ENCODE measurements around the gene TMEM30A. TPM values are rescaled to one million over a fixed set of nuclear protein-coding genes. Genes with fewer than 3 reads are reported as not detected.
A peak's percentile ranks its signal among the peaks of the same experiment; 100 is the strongest.

The TMEM30A gene
- total RNA-seq, 1 experiment from 2014 or later = 130 TPM

DNA sequence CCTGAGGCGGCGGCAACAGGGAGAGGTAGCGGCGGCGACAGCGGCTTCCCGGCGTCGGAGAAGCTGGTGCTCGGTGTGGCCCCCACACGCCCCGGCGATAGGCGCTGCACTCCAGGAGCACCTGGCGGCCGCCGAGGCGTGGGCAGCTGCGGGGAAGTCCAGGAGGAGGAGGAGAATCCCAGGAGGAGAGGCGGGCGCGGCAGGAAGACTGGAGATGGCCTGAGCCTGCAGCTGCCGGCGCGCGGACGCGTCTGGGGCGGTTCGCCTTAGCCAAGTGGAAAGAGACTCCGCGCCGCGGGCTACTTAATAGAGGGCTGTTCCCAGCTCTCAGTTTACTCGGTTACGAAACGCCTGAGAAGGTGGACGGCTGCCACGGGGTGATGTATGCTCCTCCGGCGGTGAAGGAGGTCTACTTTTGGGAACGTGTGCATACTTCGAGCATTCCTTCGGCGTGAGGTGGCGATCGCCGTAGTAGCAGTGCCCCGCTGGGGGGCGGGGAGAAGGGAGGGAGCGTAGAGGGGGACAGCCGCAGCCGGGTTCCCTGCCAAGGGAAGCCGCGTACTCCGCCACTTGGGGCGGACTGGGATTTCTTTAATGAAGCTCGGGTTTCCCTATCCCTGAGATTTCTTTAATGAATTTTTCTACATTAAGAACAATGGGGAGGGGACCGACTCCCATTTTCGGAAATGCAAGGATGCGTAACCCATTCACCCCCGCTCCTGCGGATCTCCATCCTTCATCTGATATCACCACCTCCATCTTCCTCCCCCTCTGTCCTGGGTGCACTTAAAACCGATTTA, 78.6 kb downstream of the TMEM30A start, which contains the start of gene COL12A1:
Gene COL12A1 (minus strand): TSS at position 278 of the 800 bp plus-strand sequence. CDS start 3,261 bp downstream, outside the sequence.
- peak within 1 kb of the TSS; percentile 45 to 62 for H3K4me3 ChIP-seq (ENCODE audit: low read depth in 2 of 2, low read length in 2 of 2)
- TF ChIP-seq, protein P1, sequence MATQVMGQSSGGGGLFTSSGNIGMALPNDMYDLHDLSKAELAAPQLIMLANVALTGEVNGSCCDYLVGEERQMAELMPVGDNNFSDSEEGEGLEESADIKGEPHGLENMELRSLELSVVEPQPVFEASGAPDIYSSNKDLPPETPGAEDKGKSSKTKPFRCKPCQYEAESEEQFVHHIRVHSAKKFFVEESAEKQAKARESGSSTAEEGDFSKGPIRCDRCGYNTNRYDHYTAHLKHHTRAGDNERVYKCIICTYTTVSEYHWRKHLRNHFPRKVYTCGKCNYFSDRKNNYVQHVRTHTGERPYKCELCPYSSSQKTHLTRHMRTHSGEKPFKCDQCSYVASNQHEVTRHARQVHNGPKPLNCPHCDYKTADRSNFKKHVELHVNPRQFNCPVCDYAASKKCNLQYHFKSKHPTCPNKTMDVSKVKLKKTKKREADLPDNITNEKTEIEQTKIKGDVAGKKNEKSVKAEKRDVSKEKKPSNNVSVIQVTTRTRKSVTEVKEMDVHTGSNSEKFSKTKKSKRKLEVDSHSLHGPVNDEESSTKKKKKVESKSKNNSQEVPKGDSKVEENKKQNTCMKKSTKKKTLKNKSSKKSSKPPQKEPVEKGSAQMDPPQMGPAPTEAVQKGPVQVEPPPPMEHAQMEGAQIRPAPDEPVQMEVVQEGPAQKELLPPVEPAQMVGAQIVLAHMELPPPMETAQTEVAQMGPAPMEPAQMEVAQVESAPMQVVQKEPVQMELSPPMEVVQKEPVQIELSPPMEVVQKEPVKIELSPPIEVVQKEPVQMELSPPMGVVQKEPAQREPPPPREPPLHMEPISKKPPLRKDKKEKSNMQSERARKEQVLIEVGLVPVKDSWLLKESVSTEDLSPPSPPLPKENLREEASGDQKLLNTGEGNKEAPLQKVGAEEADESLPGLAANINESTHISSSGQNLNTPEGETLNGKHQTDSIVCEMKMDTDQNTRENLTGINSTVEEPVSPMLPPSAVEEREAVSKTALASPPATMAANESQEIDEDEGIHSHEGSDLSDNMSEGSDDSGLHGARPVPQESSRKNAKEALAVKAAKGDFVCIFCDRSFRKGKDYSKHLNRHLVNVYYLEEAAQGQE (IDR thresholded peaks at IDR 0.05; ENCODE audit: insufficient read depth in 1 of 2, low read depth in 2 of 2, low read length in 1 of 2) = no peak
- TF ChIP-seq, protein P2, sequence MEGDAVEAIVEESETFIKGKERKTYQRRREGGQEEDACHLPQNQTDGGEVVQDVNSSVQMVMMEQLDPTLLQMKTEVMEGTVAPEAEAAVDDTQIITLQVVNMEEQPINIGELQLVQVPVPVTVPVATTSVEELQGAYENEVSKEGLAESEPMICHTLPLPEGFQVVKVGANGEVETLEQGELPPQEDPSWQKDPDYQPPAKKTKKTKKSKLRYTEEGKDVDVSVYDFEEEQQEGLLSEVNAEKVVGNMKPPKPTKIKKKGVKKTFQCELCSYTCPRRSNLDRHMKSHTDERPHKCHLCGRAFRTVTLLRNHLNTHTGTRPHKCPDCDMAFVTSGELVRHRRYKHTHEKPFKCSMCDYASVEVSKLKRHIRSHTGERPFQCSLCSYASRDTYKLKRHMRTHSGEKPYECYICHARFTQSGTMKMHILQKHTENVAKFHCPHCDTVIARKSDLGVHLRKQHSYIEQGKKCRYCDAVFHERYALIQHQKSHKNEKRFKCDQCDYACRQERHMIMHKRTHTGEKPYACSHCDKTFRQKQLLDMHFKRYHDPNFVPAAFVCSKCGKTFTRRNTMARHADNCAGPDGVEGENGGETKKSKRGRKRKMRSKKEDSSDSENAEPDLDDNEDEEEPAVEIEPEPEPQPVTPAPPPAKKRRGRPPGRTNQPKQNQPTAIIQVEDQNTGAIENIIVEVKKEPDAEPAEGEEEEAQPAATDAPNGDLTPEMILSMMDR (IDR thresholded peaks at IDR 0.05) = no peak
- CTCF ChIA-PET = interaction anchor here (1.7 kb wide), 1 partner anchor 86 kb away, joined by 3 read pairs; no protein-coding TSS in a partner anchor
- no peak within 1 kb of the TSS for H3K27ac ChIP-seq (ENCODE audit: low read length)
- peaks cover 5% of the 10 kb centered on the region for H3K4me1 ChIP-seq (ENCODE audit: control insufficient read depth, insufficient read depth, low read length)
- BruUV-seq (replicated peaks) = no TSS peak
- peaks cover 5% of the 10 kb centered on the region; the same call in 1 of the 2 replicates for H3K27me3 ChIP-seq (ENCODE audit: control insufficient read depth, insufficient read depth, low read length)
- no peaks in the 10 kb centered on the region for H3K9me3 ChIP-seq (ENCODE audit: control insufficient read depth, insufficient read depth, low read depth, low read length)
- intact Hi-C loops (cut with micrococcal nuclease; ENCODE audit: unreplicated experiment) = loop anchor here (2.0 to 10.0 kb wide), 5 partner anchors 311 to 1234 kb away; no protein-coding TSS in a partner anchor
- DNase-seq (ENCODE audit: low read depth, low spot score) (no peak), ATAC-seq (peak; percentile 63)
- H3K36me3 ChIP-seq (ENCODE audit: control insufficient read depth, insufficient read depth, low read length) = no peaks in the 10 kb centered on the region; the same call in 1 of the 2 replicates
- POLR2A ChIA-PET = no interaction called here
- in situ Hi-C loops (cut with HindIII; ENCODE audit: low pct_unique_long_range_greater_than_20kb, low sequenced_read_pairs) = no loop called here

DNA sequence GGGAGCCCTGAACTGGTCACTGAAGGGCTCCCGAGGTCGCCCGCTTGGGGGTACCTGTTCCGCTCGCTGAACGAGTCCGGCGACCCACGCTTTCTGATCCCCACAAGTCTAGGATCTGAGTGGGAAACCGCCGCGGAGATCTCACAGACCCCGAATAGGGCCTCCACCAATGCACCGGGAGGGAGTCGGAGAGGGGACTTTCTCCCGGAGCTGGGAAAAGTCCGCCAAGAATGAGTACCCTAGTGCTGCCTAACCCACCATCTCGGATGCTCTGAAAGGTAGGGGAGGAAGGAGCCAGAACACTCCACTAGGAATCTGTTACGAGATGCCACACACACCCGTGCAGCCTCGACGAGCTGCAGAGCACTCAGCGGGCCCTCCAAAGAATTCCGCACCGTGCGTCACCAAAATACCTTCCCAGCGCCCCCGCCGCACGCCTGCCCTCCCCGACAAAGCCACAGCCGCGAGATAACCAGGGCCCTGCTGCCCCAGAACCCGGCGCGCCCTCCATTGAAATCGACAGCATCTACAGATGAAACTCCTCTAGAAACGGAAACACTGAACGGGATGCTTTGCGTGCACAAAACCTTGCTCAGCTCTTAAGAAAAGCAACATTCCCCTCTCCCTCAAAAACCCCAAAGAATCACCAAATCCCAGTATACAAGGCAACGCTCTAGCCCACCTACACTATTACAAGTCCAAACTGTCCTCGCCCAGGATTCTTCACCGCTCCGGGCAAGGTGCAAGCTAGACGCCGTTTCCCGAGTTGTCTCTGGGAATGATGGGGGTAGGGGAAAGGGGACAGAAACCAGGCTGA, 79.4 kb downstream of the TMEM30A start:
- ChIA-PET POLR2A (interaction anchor here (0.6 kb wide), 1 partner anchor 93 kb away, joined by 3 read pairs; no protein-coding TSS in a partner anchor), CTCF (interaction anchor here (0.5 to 1.7 kb wide), 4 partner anchors 85 to 1235 kb away, joined by 3 to 5 read pairs (median 4); no protein-coding TSS in a partner anchor)
- DNase-seq (ENCODE audit: low read depth, low spot score) = no peak
- no peaks in the 10 kb centered on the region for H3K9me3 ChIP-seq (ENCODE audit: control insufficient read depth, insufficient read depth, low read depth, low read length)
- peak overlapping the region; percentile 45 to 62 for H3K4me3 ChIP-seq (ENCODE audit: low read depth in 2 of 2, low read length in 2 of 2)
- intact Hi-C loops (cut with micrococcal nuclease; ENCODE audit: unreplicated experiment) (loop anchor here (2.0 to 10.0 kb wide), 5 partner anchors 310 to 1233 kb away; no protein-coding TSS in a partner anchor), in situ Hi-C loops (cut with HindIII; ENCODE audit: low pct_unique_long_range_greater_than_20kb, low sequenced_read_pairs) (no loop called here)
- ATAC-seq = peak; percentile 38
- H3K4me1 ChIP-seq (ENCODE audit: control insufficient read depth, insufficient read depth, low read length) = peaks cover 5% of the 10 kb centered on the region
- peaks cover 5% of the 10 kb centered on the region; the same call in 1 of the 2 replicates for H3K27me3 ChIP-seq (ENCODE audit: control insufficient read depth, insufficient read depth, low read length)
- H3K27ac ChIP-seq (ENCODE audit: low read length) = no peak overlapping the region
- BruUV-seq (replicated peaks) = no TSS peak
- H3K36me3 ChIP-seq (ENCODE audit: control insufficient read depth, insufficient read depth, low read length) = no peaks in the 10 kb centered on the region; the same call in 1 of the 2 replicates
- TF ChIP-seq SIN3A (IDR thresholded peaks at IDR 0.05; ENCODE audit: borderline replicate concordance, insufficient read depth, low read depth, low read length) (no peak), TCF7L2 (IDR thresholded peaks at IDR 0.05; ENCODE audit: low read depth, low read length) (no peak), POLR2AphosphoS5 (IDR thresholded peaks at IDR 0.05; ENCODE audit: low read depth, low read length) (no peak)
- TF ChIP-seq, protein P2 (IDR thresholded peaks at IDR 0.05) = no peak
- TF ChIP-seq, protein P1 (IDR thresholded peaks at IDR 0.05; ENCODE audit: insufficient read depth in 1 of 2, low read depth in 2 of 2, low read length in 1 of 2) = no peak
